ENCODE measurements around the gene PADI4.

DNA sequence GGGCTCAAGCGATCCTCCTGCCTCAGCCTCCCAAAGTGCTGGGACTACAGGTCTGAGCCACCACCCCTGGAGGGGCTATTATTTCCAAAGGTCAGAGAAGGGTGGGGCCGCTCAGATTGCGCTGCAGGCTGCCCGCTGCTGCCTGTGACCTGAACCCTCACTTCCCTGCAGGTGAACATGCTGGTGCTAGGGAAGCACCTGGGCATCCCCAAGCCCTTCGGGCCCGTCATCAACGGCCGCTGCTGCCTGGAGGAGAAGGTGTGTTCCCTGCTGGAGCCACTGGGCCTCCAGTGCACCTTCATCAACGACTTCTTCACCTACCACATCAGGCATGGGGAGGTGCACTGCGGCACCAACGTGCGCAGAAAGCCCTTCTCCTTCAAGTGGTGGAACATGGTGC is 55.4 kb downstream of the PADI4 start:
- TF ChIP-seq RXRA (IDR thresholded peaks at IDR 0.05; ENCODE audit: insufficient read depth, low read depth, low read length), result no peak
- no peak for TF ChIP-seq BCL11A (IDR thresholded peaks at IDR 0.05; ENCODE audit: low read depth in 2 of 2, low read length in 2 of 2)
- TF ChIP-seq EP300 (IDR thresholded peaks at IDR 0.05; ENCODE audit: borderline replicate concordance in 1 of 2, low read depth in 2 of 2, low read length in 2 of 2), result no peak
- TF ChIP-seq POLR2A (IDR thresholded peaks at IDR 0.05; ENCODE audit: control extremely low read depth in 1 of 2, low read depth in 2 of 2, low read length in 2 of 2), result no peak

Data from H1 (cell line).